Measurements from ENCODE around the gene ANKRD28. TPM values are rescaled to one million over a fixed set of nuclear protein-coding genes. Genes with fewer than 3 reads are reported as not detected.

Gene ANKRD28
- total and polyA plus RNA-seq, 2 of the 13 experiments (the other 11 are each of a cell fraction or from before 2014, with no cell fraction given) = 21.0 to 28.9 TPM

DNA sequence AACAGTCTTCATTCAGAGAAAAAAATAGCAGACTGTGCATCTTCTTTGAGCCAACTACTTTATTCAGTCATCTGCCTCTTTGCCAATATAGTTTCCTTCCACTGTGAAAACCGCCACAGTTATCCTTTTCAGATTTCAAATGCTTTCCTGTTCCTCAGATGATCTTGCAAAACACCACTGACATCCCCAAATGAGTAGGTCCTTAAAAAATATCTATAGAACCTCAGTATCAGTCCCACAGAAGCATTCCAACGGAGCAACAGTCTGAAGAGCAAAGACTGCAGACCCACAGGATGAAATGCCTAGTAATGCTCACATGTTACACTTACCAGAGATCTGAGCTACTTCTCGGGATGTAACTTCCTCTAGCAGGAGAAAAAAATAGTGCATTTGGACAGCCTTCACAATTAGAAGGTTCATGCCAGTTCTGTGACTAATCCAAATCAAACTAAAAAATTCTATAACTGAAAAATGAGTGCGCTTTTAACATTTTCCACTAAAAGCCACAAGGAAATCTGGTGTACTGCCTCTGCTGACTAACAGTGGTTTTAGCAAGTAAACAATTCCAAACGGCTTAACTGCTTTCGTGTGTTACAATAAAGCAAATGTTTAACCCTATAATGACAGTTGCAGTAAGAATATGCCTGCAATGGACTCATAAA, at the start of gene ANKRD28 (continued):
- TF ChIP-seq, protein P1, sequence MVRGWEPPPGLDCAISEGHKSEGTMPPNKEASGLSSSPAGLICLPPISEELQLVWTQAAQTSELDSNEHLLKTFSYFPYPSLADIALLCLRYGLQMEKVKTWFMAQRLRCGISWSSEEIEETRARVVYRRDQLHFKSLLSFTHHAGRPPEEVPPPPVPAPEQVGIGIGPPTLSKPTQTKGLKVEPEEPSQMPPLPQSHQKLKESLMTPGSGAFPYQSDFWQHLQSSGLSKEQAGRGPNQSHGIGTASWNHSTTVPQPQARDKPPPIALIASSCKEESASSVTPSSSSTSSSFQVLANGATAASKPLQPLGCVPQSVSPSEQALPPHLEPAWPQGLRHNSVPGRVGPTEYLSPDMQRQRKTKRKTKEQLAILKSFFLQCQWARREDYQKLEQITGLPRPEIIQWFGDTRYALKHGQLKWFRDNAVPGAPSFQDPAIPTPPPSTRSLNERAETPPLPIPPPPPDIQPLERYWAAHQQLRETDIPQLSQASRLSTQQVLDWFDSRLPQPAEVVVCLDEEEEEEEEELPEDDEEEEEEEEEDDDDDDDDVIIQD (CRISPR knock-in tag; IDR thresholded peaks at IDR 0.05; ENCODE audit: low read depth) = 0 out of 2 replicates have a peak, but pooled peaks have one; percentile 16
- TF ChIP-seq SOX6 (IDR thresholded peaks at IDR 0.05) = no peak
- 0 out of 2 replicates have a peak, but pooled peaks have one; percentile 13 for TF ChIP-seq SOX6 (CRISPR knock-in tag; IDR thresholded peaks at IDR 0.05)
- TF ChIP-seq PHF8 (CRISPR knock-in tag; IDR thresholded peaks at IDR 0.05) = no peak
- peak; percentile 22; the same call in 1 of the 3 replicates for TF ChIP-seq MXI1 (IDR thresholded peaks at IDR 0.05; ENCODE audit: borderline replicate concordance, low read depth, low read length)
- TF ChIP-seq TEAD3 (CRISPR knock-in tag; optimal IDR thresholded peaks at IDR 0.05; ENCODE audit: borderline replicate concordance) = peak; percentile 52
- TF ChIP-seq FOXJ3 (CRISPR knock-in tag; IDR thresholded peaks at IDR 0.05; ENCODE audit: borderline replicate concordance) = peak; percentile 25; the same call in 1 of the 2 replicates
- no peak for TF ChIP-seq KLF6 (CRISPR knock-in tag; IDR thresholded peaks at IDR 0.05)
- TF ChIP-seq ZNF496 (CRISPR knock-in tag; IDR thresholded peaks at IDR 0.05; ENCODE audit: insufficient replicate concordance) = no peak
- TF ChIP-seq ZSCAN5A (CRISPR knock-in tag; IDR thresholded peaks at IDR 0.05; ENCODE audit: borderline replicate concordance) = no peak
- no peak for TF ChIP-seq REXO4 (CRISPR knock-in tag; IDR thresholded peaks at IDR 0.05; ENCODE audit: borderline replicate concordance)
- TF ChIP-seq ZNF260 (CRISPR knock-in tag; IDR thresholded peaks at IDR 0.05; ENCODE audit: borderline replicate concordance, low read depth) = no peak
- no peak for TF ChIP-seq ZFP91 (CRISPR knock-in tag; IDR thresholded peaks at IDR 0.05; ENCODE audit: borderline replicate concordance)
- TF ChIP-seq PHF20 (CRISPR knock-in tag; IDR thresholded peaks at IDR 0.05) = no peak
- no peak for TF ChIP-seq ZNF772 (CRISPR knock-in tag; IDR thresholded peaks at IDR 0.05)
- no peak for TF ChIP-seq GABPA (IDR thresholded peaks at IDR 0.05; ENCODE audit: low read depth, low read length)
- TF ChIP-seq GABPA (CRISPR knock-in tag; IDR thresholded peaks at IDR 0.05; ENCODE audit: low read depth) = no peak; the same call in 1 of the 2 replicates
- TF ChIP-seq, protein P2, sequence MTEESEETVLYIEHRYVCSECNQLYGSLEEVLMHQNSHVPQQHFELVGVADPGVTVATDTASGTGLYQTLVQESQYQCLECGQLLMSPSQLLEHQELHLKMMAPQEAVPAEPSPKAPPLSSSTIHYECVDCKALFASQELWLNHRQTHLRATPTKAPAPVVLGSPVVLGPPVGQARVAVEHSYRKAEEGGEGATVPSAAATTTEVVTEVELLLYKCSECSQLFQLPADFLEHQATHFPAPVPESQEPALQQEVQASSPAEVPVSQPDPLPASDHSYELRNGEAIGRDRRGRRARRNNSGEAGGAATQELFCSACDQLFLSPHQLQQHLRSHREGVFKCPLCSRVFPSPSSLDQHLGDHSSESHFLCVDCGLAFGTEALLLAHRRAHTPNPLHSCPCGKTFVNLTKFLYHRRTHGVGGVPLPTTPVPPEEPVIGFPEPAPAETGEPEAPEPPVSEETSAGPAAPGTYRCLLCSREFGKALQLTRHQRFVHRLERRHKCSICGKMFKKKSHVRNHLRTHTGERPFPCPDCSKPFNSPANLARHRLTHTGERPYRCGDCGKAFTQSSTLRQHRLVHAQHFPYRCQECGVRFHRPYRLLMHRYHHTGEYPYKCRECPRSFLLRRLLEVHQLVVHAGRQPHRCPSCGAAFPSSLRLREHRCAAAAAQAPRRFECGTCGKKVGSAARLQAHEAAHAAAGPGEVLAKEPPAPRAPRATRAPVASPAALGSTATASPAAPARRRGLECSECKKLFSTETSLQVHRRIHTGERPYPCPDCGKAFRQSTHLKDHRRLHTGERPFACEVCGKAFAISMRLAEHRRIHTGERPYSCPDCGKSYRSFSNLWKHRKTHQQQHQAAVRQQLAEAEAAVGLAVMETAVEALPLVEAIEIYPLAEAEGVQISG (CRISPR knock-in tag; IDR thresholded peaks at IDR 0.05) = no peak
- TF ChIP-seq FOXP1 (IDR thresholded peaks at IDR 0.05) = no peak
- peak; percentile 59 for TF ChIP-seq FOXP1 (CRISPR knock-in tag; IDR thresholded peaks at IDR 0.05)
- TF ChIP-seq MEF2D (CRISPR knock-in tag; IDR thresholded peaks at IDR 0.05) = no peak
- no peak for TF ChIP-seq ZNF225 (CRISPR knock-in tag; IDR thresholded peaks at IDR 0.05)
- TF ChIP-seq YEATS2 (CRISPR knock-in tag; IDR thresholded peaks at IDR 0.05; ENCODE audit: borderline replicate concordance) = no peak
- TF ChIP-seq POGZ (CRISPR knock-in tag; IDR thresholded peaks at IDR 0.05) = 0 out of 2 replicates have a peak, but pooled peaks have one; percentile 30
- no peak for TF ChIP-seq FOXA1 (IDR thresholded peaks at IDR 0.05)
- 0 out of 2 replicates have a peak, but pooled peaks have one; percentile 5 for TF ChIP-seq FOXA1 (CRISPR knock-in tag; IDR thresholded peaks at IDR 0.05)

All from HepG2 (cell line).